IPS DF 4.7 (cell line): ENCODE data around the gene CRTC3.
"Not testable (repeated sequence)": the region's sequence is repeated elsewhere in the genome, so short reads cannot be mapped to it uniquely, and the experiment has no call there.

Source experiments
- DNase-seq: peaks from one replicate; pipeline ENCODE4 v3.0.0-alpha.2; 2013; ENCODE audit warnings: low spot score; ENCODE audit errors: extremely low read depth

The CRTC3 gene

DNA sequence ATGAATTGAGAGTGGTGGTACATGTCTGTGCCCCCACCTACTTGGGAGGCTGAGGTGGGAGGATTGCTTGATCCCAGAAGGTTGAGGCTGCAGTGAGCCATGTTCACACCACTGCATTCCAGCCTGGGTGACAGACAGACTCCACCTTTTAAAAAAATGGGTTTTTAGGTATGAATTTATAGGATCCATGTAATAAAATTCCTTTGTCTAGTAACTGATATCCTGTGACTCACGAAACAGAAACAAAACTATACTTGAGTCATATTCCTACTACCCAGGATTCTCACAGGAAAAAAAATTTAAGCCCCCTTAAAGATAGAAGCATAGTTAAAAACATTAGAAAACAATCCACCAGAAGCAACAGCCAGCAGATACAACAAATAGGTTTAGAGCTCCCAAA is 10.0 kb upstream of the CRTC3 start:
- no peak for DNase-seq

DNA sequence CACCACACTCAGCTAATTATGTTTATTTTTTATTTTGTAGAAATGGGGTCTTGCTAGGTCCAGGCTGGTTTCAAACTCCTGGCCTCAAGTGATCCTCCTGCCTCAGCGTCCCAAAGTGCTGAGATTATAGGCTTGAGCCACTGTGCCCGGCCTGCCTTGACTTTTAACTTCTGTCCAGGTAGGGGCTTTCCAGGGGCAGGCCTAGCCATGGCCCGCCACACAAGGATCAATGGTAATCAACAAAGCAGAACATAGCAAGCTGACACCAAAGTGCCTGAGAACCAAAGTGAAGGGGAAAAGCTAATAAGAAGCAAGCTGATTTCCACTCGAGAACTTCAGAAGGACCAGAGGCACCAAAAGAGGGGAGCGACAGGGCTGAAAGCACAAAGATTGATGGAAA is 9.4 kb upstream of the CRTC3 start:
- DNase-seq = no peak

DNA sequence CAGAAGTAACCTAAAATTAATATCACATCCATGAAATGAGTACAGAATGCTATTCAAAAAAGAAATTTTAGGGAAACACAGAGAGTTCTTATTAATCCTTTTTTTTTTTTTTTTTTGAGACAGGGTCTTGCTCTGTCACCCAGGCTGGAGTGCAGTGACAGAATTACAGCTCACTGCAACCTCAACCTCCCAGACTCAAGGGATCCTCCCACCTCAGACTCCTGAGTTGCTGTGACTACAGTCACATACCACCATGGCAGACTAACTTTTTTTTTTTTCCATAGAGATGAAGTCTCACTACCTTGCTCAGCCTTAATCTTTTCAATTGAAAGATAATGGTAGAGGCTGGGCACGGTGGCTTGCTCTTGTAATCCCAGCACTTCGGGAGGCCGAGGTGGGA is 6.3 kb upstream of the CRTC3 start:
- no peak for DNase-seq

DNA sequence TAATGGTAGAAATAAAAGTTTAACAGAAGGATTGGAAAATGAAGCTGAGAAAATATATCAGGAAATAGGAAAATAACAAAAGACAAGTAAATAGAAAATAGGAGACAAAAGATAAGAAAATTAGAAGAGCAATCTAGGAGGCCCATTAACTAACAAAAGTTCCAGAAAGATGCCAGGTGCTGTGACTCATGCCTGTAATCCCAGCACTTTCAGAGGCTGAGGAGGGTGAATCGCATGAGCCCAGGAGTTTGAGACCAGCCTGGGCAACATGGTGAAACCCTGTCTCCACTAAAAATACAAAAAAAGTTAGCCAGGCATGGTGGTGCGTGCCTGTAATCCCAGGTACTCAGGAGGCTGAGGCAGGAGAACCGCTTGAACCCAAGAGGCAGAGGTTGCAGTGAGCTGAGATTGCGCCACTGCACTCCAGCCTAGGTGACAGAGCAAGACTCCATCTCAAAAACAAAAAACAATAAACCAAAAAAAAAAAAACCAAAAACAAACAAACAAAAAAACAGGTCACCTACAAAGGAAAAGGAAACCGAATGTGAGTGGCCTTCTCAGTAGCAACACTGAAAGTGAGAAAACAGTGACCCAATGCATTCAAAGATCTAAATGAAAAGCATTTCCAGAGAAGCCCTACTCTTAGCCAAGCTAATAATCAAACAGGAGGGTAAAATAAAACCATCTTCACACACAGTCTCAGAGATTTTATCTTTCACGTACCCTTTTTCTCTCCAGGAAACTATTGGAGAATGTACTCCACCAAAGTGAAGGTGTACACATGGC is 5.5 kb upstream of the CRTC3 start:
- not testable (repeated sequence) for DNase-seq

DNA sequence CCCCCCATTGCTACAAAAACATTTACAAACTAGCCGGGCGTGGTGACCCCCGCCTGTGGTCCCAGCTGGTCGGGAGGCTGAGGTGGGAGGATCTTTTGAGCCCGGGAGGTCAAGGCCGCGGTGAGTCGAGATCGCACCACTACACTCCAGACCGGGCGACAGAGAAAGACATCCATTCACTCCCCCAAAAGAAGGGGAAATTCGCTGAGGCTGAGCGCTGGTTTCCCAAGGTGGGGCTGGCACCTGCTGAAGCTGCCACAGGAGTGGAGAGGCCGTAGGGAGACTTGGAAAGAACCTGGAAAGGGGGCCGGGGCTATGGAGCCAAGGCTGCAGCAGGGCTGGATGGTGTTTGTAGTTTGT is 732 bp upstream of the CRTC3 start:
- no peak for DNase-seq

DNA sequence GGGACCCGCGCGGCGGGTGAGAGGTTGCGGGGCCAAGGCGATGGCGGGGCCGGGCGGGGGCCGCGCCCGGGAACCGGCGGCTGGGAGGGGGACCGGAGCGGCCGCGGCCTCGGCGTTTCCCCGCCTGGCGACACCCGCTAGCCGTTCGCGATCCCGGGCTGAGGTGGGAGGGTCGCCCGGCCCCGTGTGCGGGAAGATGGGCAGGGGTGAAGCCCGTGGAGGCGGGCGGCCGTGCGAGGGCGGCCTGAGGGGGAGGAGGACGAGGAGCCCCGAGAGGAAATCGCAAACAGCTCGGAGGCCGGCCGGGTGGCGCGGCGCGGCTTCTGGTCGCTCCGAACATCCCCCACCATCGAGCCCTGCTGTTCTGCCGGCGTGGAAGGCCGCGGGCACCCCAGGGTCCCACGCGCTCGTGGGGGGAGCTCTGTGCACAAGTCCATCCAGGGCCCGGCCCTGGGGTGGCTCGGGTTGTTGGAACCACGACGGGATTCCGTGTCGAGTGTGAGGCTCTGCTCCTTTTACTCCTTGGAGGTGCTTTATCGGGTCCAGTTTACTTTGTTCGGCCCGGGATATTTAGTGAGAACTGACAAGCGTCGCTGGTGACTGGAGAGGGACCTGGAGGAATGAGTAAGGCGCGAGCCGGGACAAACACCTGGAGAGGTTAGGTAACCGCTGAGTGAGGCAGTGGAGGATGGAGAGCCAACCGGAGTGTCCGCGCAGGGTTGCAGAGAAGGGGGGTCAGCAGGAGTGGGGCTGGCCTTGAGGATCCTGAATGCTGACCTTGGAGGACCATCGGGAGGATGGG is 728 bp downstream of the CRTC3 start:
- no peak for DNase-seq

DNA sequence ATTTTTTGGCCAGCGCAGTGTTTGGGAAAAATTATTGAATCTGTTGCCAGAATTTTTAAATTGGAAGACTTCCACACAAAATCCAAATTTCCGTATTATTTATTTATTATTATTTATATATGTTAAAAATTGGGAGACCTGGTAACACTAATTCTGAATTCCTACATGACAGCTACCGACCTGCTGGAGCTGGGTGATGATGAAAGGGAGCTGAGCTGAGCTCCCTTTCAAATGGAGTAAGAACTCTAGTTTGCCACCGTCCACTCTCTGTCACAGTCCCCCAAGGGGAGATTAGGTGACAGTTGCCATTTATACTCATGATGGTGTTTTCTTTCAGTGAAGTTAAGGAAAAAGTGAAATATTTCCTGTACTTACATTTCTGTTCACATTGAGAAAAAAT is 1.4 kb downstream of the CRTC3 start:
- no peak for DNase-seq

DNA sequence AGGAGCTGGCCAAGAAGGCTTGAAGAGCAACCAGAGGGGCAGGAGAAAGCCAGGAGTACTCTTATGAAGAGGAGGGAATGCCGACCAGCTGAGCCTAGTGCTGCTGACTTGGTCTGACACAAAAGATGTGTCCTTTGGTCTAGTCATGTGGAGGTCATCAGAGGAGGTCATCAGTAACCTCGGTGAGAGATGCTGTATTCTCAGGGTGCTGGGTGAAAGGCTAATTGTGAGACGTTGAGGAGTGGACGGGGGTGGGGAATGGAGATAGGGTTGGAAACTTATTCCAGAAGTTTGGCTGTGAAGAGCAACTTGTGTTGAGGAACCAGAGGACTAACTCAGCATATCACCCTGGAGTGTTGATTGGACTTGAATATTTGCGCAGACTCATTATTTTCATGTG is 5.5 kb downstream of the CRTC3 start:
- no peak for DNase-seq

DNA sequence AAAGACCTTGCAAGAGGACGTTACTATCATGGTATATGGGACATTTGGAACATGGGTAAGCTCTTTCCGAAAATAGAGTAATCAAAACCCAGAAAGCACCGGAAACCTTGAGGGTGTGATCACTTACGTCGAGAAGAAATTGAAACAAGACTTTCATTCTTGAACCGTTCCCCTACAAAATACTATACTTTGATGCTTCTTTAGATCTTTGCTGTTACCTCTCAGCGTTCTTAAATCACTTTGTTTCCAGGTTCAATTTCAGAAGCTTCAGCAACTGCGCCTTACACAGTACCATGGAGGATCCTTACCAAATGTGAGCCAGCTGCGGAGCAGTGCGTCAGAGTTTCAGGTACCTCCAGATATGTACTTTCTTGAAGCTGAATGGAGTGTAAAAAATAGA is 10.1 kb downstream of the CRTC3 start:
- DNase-seq = no peak

DNA sequence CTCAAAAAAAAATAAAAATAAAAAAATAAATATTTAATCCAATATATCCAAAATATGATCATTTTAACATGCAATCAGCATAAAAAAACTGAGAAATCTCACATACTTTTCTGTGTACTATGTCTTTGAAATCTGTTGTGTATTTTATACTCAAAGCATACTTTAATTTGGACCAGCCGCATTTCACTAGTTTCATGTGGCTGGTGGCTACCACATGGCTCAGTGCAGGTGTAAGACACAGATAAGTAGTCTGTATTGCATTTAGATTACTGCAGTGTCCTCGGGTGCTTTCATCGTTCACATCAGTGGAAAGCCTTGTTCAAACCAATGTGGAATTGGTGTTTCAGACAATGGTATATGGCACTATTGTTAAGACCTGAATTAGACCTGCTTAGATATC is 11.0 kb downstream of the CRTC3 start:
- no peak for DNase-seq

DNA sequence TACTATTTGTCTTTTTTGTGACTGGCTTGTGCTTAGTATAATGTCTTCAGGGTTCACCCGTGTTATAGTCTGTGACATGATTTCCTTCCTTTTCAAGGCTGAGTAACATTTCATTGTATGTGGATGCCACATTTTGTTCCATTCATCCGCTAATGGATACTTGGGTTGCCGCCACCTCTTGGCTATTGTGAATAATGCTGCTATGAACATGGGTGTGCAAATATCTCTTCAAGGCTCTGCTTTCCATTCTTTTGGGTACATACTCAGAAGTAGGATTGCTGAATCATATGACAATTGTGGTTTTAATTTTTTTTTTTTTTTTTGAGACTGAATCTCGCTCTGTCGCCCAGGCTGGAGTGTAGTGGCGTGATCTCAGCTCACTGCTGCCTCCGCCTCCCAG is 15.4 kb downstream of the CRTC3 start:
- DNase-seq = no peak

DNA sequence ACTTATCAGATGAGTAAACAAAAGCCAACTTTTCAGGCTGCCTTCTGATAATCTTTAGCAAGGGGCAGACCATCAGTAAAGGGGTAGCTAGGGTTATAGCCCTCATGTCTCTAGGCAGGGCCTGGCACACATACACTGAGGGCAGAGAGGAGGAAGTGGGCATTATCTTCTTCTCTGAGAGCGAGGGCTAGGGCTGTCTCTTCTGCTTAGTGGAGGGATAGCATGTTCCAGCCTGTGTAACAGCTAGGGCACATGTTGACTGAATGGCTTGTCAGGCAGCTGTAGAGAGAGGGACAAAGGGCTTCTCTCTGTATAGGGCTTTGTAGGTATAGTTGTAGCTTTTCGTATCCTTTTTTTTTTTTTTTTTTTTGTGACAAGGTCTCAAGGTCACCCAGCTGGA is 17.8 kb downstream of the CRTC3 start:
- DNase-seq = no peak

DNA sequence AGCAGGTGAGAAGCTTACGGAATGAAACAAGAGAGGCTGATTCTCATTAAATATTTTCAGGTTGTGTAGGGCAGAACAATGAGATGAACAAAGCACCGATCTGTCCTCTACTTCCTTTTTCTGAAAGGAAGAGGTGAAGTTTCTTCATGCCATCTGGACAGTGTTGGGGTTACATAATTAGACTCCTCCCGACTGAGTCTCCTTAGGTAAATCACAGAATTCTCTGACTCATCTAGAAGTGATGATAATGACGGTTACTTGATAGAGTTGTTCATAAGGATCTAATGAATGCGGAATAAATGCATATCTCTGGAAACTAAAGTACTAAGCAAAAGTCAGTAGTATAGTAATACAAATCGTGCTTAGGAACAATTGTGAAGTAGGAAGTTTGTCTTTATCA is 21.2 kb downstream of the CRTC3 start:
- no peak for DNase-seq

DNA sequence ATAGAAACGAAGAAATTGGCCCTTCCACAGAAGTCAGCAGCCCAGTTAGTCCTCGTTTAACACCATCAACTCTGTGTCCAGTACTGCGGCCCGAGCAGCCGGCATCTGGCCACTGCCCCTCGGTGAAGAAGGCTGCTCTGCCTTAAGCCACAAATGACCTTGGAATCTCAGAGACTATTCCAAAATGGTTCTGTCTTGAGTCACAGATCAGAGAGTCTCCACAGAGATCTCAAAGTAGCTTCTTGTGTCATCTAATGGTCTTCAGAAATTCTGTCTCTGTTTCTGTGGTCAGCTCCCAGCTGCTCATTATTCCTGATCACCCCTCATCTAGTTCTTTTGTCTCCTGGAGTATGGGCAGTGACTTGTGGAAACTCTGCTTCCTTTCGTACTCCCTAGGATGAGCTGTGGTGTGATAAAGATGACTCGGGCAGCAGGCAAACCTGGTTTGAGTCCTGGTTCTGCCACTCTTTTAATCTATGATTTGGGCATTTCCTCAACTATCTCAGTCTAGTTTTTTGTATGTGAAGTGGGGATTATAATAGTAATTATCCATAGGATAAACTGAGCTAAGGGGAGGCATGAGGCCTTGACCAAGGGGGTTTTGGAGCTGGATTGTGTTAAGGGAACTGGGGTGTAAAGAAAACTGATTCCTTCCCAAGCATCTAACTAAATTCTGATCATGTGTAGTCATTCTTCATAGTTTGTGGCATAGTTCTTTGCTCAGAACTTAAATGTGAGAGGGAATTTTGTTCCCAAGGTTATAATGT is 22.6 kb downstream of the CRTC3 start:
- DNase-seq = no peak

DNA sequence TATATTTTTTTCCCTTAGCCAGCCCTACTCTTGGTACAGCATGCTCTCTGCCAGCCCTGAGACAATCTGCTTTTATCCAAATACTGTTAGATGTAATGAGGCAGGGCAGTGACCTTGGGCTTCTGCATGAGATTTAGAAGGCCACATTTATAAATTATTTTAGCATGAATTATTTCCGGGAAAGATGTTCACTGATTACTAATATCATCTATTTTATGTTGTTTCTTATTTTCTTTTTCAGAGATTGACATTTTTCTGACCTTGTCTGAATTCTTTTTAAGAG is 23.1 kb downstream of the CRTC3 start:
- DNase-seq = no peak

DNA sequence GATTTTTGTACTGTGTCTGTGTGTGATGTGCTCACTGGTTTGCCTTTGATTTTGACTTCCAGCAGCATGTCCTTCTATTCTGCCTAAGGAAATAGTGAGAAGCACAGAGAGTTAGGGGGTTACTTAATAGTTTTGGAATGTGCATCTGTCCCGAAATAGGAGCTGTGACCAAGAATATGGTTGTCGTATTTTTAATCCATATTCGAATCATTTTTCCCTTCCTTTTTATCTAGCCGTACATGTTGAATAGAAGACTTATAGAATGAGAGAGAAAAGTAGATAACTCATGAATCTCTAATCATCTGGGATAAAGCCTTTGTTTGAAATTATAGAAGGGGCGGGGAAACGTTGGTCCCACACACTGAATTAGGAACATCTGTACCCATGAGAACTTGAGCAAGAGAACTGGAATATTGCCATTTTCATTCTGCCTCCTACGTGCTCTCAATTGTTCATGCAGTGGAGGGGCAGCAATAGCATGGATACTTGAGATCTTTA is 23.6 kb downstream of the CRTC3 start:
- DNase-seq = no peak

DNA sequence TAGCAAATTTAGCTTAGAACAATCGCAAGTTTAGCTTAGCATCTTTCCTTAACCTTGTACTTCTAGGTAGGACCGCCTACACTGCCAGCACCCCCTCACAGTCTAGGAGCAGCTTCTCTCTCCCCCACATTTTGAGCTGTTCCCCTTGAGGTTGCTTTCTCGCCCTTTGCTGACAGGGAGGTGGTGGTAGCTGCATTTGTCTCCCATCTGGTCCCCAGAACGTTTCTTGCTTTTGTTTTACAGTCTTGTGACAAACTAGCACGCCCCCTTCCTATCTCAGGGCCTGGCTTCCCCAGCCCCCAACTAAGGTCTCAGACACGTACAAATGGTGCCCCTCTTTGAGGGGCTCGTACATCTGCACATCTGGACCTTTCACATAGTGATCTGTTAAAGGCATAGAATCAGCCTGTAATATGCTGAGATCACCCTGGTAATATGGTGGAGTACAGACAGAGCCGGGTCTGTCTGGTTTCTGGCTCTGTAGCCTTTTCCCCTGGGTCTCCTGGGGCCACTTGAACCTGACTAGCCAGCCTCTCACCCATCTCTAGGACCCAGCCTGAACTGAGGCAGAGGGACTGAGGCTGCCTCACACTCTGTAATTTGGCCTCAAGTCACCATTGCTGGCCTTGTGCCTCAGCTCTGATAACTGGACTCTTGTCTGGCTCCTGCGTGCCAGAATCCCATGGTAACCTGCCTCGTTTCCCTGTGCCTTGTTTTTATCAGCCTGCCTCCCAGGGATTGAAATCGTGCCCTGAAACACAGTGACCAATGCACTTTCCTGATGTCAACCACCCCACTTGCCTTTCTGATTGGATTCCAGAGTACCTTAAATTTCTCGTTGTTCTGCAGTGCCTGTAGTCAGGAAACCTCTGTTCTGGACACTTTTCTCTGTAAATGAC is 27.7 kb downstream of the CRTC3 start:
- DNase-seq = no peak

DNA sequence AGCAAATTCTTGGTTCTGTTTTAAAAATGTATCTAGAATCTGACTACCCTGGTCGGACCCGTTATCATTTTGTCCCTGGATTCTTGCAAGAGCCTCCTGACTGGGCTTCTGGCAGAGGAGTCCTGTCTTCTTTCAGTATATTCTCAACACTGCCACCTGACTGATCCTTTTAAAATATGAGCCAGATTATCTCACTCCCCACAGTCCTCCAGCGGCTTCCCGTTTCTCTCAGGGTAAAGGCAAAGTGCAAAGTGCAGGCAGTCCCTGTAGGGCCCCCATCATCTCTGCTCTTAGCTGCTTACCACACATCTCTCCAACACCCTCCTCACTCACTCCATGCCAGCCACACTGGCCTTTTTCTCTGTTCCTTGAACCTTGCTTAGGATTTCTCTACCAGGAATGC is 28.4 kb downstream of the CRTC3 start:
- DNase-seq = no peak

DNA sequence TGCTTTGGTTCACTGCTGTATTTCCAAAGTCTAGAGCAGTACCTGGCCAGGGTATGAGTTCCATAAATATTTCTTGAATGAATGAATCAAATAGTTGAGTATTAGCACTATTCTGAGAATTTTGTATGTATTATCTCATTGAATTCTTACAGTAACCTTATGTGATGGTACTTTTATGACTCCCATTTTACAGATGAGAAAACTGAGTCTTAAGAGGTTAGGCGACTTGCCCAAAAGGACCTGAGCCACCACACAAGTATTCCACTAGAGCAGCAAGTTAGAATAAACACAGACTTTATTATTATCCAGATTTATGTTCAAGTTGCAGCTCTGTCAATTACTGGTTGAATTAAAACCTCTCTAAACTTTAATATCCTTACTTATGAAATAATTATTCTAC is 29.4 kb downstream of the CRTC3 start:
- no peak for DNase-seq

DNA sequence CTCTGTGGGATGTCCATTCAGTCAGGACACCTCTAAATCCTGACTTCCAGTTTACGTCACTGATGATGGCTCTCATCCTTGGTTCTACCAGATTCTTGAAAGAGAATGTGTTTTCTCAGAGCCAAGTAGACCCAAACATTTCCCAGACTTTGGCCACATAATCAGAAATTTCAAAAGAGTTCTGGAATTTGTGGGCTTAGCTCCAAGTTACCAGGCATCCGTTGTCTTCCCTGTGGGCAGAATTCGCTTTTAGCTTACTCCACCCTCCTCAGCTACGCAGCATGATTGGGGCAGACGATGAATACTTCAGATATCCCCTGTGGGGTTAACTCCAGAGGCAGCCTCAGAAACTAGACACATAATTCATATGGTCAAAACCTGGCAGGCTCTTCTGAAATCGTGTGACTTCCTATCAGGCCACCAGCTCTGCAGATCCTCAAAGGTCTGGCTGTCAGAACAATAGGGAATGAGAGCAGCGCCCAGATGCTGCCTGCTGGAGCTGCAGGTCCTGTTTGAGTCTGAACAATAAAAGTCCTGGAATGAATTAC is 30.6 kb downstream of the CRTC3 start:
- no peak for DNase-seq
